Pulmonary artery endothelial cell (primary cell): ENCODE measurements around the gene CPNE6. TPM values are rescaled to one million over a fixed set of nuclear protein-coding genes. Genes with fewer than 3 reads are reported as not detected.
"Not testable (repeated sequence)": the region's sequence is repeated elsewhere in the genome, so short reads cannot be mapped to it uniquely, and the experiment has no call there.

Source experiments
- DNase-seq: peaks from one replicate; pipeline ENCODE4 v3.0.0-alpha.2; 2011; ENCODE audit warnings: low read depth, low spot score
- total RNA-seq: library from RNA; depleted of rRNA; stranded (reverse); fragments of >200 nt; gene quantifications from 2 replicates; pipeline ENCODE4 v1.2.3, GENCODE V29; 2014

CPNE6 gene
- total RNA-seq, 1 donor from 2014 or later = not detected

DNA sequence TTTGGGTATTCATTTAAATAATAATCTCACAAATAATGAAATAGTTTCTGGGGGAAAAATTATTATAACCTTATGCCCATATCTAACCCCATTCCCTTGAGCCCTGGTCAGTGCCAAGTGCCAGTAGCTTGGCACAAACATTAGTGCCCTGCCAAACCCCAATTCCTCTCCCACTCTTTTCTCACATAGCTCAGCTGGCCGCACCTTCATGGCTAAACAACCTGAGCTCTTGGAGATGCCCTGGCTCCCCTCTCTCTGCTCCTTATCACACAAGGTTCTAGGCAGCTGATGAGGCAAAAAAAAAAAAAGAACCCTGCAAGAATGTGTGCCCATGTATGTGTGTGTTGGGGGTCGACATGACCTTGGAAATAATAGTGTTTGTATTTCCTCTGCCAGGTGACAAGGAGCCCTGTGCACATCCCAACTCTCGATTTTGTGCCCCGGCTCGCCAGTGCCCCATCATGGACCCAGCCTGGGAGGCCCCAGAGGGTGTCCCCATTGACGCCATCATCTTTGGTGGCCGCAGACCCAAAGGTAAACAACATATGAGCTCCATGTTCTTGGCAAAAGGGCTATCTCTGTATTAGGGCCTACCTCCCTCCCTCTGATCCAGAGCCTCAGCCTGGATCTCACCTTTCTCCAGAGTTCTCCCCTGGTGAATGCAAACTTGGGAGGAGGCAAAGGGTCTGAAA lies 31.1 kb downstream of the CPNE6 start:
- DNase-seq = no peak

DNA sequence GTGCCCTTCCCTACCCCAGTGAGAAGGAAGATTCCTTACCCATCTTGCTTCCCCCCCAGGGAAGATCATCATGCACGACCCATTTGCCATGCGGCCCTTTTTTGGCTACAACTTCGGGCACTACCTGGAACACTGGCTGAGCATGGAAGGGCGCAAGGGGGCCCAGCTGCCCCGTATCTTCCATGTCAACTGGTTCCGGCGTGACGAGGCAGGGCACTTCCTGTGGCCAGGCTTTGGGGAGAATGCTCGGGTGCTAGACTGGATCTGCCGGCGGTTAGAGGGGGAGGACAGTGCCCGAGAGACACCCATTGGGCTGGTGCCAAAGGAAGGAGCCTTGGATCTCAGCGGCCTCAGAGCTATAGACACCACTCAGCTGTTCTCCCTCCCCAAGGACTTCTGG lies 32.1 kb downstream of the CPNE6 start:
- no peak for DNase-seq

DNA sequence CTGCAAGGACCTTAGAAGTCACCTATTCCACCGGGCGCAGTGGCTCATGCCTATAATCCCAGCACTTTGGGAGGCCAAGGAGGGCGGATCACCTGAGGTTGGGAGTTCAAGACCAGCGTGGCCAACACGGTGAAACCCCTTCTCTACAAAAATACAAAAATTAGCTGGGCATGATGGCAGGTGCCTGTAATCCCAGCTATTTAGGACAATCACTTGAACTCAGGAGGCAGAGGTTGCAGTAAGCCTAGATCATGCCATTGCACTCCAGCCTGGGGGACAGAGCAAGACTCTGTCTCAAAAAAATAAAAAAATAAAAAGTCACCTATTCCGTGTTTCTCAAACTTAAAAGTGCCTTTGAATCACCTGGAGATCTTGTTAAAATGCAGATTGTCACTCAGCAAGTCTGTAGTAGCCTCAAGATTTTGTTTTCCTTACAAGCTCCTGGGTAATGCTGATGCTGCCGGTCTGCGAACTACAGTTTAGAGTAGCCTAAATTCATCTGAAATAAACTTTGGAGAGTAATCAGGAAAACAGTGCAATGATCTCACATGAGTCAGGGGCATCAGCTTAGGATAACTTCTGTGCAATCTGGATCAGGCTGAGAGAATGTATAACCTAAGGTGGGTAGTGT lies 34.4 kb downstream of the CPNE6 start:
- DNase-seq = not testable (repeated sequence)

DNA sequence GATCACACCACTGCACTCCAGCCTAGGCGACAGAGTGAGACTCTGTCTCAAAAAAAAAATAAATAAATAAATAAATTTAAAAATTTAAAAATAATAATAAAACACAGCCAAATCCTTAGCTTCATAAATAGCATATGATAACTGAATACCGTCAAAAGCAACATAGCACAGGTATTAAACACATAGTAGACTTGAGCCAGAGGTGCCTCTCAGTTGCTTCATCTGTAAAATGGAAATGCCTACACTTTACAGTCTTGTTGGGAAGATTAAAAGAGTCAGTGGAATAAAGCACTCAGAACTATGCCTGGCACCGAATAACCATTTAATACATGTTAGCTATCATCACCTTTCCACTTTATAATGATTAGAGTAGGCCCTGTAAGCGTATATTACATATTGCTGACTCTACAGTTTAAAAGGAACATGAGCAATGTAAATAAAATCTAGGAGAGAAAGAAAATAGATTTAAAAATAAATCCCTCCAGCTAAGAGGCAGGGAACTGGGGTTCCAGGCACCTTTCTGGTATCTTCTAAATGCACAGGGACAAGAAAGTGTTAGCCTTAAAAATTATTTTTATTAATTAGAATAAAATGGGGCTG lies 35.4 kb downstream of the CPNE6 start:
- DNase-seq = no peak

DNA sequence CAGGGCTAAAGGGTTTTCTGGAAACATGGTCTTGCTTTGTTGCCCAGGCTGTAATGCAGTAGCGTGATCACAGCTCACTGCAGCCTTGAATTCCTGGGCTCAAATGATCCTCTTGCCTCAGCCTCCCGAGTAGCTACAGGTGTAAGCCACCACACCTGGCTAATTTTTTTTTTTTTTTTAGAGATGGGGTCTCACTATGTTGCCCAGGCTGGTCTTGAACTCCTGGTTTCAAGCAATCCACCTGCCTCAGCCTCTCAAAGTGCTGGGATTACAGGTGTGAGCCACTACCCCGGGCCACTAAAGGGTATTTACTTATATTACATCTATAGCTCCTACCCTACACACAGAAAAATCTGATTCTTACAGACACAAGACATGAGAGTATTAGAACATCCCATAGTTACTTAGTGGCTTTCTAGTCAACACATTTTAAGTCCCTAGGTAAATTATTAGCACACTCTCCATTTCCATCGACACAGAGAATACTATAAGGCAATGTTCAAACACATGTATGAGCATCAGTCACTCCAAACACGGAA lies 37.0 kb downstream of the CPNE6 start:
- no peak for DNase-seq

DNA sequence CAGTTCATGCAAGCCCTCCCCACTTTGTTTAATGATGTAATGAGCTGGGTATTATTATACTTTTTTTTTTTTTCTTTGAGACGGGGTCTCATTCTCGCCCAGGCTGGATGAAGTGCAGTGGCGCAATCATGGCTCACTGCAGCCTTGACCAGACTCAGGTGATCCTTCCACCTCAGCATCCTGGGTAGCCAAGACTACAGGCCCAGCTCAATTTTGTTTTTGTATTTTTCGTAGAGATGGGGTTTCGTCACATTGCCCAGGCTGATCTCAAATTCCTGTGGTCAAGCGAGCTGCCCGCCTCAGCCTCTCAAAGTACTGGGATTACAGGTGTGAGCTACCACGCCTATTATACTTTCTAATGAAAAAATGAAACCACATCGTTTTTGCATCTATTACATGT lies 38.7 kb downstream of the CPNE6 start:
- no peak for DNase-seq

DNA sequence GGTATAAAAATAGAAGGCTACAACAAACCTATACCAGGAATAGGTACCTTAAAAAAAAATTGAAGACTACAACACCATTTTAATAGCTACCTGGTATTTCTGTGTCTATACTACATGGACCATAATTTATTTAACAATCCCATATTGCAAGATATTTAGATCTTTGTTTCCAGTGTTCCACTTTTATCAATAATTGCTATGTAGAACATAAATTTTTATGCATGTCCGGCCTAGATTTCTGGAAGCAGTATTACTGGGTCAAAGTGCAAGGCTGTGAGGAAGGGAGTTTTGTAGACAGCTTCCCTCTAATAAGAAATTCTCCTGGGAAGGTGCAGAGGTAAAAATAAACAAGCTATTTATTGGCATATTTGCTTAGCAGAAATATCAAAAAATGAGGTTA lies 39.2 kb downstream of the CPNE6 start:
- no peak for DNase-seq

DNA sequence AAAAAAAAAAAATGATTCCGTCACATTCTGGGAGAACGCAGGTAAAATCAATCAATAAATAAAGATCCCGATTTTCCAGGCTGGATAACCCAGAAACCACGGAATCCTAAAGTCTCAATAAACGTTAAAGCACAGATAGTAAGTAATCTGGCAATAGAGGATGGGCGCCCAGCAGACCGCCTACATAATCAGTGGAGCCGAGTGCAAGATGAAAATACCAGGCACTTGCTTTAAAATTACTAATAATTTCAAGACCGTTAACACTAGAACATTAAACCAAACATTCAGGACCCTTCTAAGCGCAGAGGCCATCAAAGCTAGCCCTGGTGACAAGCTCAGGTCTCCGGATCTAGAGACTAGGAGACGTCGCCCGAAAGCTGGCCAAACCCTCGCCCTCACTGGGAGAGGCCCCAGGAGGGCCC lies 42.0 kb downstream of the CPNE6 start:
- no peak for DNase-seq

DNA sequence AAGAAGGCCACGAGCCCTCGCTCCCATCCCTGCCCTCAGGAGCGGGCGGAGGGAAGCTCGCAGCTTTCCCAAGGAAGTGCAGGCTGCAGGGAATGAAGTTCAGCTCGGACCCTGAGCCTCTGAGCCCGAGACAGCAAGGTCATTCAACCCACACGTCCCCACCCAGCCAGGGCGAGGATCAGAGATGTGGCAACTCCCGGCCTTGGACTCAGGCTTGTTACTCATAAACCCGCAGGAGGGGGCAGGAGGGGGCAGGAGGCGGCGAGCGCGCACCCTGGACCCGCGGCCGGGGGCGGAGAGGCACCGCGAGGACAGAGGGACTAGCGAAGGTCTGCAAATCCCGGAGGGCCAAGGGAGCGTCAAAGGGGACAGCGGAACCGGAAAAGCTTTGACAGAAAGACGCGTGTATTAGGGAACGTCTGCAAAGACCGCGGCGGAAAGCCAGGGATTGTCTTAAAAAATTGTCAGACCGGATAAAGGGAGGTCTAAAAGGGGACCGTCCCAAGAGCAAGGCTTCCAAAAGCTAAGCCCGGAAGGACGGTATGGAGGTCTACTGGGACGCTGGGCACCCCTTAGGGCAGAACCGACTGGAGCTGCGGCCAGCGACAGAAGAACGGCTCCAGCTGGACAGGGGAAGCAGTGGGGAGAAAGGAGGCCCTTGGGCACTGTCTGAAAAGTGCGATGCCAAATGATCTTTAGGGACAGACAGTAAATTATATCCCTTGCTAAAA lies 42.6 kb downstream of the CPNE6 start:
- DNase-seq = peak; percentile 40

DNA sequence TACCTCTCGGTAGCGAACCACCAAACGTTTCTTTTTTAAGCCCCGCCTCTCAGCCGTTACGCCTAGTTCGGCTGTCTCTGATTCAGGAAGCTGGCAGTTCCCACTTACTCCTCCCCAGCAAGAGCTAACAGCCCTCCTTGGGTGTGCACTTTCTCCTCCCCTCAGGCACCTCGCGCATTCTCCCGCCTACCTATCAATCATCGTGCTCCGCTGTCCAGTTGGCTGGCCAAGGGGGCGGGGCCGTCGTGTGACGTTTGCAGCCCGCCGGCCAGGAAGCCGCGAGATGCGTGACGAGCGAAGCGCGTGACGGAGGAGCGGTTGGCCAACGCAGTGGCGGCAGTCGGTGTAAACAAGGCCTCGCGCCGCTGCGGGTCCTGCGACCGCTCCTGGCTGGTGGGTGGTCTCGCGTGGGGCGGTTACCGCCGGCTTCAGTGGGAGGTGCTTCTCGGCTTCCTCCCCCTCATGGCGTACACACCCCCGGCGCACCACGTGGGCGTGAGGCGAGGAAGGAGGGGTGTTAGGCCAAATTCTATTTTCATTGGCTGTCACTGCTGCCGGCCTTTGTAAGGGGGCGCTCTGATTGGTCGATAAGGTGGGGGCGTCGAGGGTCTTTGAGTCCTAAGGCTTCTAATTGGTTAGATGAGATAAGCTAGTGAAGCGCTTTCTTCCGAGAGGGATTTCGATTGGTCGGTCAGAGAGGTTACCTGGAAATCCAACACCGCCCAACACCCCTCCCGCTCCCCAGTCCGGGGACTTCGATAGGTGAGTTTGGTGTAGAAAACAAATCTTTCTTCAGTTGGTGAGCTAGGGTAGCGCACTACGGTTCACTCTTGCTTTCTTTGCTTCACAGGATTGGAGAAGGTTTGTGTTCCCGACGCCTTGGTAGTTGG lies 43.4 kb downstream of the CPNE6 start, which contains the start of the genes DCAF11 and NRL:
Gene DCAF11 (plus strand): TSS at position 246 of the 890 bp plus-strand sequence. CDS start 818 bp downstream, outside the sequence.
Gene NRL (minus strand): TSS at position 418 of the 890 bp plus-strand sequence. CDS start 32,101 bp downstream, outside the sequence.
- DNase-seq = peak; percentile 99

DNA sequence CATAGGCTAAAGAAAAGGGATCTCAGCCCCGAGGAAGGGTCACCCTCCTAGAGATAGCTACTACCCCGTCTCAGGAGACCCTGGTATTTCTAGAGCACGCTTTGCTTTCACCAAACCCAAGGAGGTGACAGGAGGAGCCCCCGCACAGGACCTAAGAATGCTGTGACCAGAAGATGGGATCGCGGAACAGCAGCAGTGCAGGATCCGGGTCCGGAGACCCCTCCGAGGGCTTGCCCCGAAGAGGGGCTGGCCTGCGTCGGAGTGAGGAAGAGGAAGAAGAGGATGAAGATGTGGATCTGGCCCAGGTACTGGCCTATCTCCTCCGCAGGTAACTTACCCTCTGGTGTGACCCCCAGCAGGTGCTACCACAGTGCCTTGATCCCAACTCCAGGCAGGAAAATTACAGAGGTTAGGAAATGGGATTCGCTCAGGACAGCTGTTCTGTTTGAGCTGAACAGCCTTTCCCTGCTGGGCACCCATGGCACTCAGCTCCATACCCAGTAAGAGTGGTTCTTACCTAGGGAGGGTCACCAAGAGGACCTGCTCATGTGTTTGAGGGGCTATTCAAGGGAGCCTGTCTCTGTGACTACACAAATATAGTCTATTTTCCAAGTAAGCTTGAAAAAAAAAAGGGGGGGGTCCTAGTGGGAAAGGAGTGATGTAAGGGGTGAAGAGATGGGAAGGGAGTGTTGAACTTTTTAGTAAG lies 44.2 kb downstream of the CPNE6 start:
- no peak for DNase-seq

DNA sequence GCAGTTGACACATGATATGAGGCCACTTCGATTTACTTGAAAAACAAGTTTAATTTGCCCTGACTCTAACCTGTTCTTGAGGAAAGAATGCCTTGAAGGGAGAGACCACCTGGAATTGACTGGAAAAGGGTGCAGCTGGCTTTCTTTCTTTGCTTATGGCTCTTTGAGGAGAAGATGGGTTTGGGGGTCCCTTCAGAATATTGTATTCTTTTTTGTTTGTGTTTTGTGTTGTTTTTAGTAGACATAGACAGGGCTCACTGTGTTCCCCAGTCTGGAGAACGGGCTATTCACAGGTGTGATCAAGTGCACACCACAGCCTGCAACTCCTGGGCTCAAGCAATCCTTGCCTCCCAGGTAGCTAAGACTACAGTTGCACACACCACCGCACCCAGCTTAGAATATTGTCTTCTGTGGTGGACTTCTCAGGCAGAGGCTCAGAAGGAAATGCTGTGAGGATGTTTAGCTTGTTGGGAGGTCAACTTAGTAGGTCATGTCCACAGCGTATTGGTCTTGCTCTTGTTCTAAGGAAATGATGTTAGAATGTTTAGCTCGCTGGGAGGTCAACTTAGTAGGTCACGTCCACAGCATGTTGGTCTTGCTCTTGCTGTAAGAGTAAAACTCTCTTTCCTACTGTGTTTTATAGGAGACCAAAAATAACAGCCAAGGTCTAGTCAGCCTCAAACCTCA lies 44.9 kb downstream of the CPNE6 start:
- no peak for DNase-seq

DNA sequence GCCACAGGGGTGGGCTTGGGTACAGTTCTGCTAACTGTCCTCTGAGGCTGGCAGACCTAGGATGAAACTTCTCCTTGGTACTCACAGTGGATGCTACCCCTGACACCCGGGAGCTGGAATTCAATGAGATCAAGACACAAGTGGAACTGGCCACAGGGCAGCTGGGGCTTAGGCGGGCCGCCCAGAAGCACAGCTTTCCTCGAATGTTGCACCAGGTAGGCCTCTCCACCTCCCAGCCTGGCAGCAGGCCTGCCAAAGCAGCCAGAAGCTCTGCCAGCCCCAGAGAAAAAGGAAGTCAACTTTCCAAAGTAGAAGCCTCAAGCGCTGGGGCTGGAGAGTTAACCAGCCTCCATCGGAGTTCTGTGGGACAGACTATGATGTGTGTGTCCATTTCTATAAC lies 45.8 kb downstream of the CPNE6 start:
- no peak for DNase-seq

DNA sequence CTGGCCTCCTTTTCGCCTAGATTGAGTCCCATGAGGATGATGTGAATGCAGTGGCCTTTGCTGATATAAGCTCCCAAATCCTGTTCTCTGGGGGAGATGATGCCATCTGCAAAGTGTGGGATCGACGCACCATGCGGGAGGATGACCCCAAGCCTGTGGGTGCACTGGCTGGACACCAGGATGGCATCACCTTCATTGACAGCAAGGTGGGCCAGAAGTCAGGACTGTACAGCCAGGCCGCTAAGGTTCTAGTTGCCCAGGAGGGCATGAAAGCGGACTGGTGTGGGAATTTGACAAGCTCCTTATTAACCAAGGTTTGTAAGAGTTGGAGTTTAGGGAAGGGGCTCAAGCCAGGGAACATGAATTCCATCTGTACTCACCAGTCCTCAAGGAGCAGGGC lies 48.3 kb downstream of the CPNE6 start:
- no peak for DNase-seq

DNA sequence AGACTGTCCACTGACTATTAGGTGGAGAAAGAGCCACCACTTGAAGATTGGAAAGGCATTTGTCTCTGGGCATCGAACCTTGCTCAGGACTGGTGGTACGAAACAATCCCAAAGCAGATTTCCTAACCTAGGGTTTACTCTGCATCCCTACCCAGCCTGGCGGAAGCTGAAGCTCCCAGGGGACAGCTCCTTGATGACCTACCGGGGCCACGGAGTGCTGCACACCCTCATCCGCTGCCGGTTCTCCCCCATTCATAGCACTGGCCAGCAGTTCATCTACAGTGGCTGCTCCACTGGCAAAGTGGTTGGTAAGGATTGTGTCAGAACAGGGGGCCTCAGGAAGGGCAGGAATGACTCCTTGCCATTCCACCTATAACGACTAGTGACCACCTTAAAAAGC lies 49.8 kb downstream of the CPNE6 start:
- no peak for DNase-seq

DNA sequence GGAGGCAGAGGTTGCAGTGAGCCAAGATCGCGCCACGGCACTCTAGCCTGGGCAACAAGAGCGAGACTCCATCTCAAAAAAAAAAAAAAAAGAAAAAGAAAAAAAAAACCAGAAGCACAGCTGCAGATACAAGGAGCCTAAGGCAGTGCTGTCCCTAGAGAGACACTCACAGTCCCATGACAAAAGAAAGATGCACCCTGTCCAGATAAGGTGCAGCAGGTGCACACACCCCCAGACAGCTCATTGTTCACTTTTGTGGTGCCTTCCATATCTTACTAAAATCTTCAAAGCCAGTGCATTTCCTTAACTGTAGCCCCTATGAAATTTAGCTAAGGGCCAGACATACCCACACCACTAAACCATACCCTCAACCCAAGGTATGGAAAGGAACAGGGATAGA lies 51.1 kb downstream of the CPNE6 start:
- no peak for DNase-seq

DNA sequence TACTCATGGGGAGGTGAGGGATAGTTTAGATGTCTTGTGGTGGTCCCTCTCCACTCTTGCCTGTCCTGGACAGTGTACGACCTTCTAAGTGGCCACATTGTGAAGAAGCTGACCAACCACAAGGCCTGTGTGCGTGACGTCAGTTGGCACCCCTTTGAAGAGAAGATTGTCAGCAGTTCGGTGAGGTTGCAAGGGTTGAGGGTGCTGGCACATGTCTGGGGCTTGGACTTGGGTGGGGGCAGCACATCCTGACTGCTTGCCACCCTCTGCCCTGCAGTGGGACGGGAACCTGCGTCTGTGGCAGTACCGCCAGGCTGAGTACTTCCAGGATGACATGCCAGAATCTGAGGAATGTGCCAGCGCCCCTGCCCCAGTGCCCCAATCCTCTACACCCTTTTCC lies 51.5 kb downstream of the CPNE6 start:
- DNase-seq = no peak

DNA sequence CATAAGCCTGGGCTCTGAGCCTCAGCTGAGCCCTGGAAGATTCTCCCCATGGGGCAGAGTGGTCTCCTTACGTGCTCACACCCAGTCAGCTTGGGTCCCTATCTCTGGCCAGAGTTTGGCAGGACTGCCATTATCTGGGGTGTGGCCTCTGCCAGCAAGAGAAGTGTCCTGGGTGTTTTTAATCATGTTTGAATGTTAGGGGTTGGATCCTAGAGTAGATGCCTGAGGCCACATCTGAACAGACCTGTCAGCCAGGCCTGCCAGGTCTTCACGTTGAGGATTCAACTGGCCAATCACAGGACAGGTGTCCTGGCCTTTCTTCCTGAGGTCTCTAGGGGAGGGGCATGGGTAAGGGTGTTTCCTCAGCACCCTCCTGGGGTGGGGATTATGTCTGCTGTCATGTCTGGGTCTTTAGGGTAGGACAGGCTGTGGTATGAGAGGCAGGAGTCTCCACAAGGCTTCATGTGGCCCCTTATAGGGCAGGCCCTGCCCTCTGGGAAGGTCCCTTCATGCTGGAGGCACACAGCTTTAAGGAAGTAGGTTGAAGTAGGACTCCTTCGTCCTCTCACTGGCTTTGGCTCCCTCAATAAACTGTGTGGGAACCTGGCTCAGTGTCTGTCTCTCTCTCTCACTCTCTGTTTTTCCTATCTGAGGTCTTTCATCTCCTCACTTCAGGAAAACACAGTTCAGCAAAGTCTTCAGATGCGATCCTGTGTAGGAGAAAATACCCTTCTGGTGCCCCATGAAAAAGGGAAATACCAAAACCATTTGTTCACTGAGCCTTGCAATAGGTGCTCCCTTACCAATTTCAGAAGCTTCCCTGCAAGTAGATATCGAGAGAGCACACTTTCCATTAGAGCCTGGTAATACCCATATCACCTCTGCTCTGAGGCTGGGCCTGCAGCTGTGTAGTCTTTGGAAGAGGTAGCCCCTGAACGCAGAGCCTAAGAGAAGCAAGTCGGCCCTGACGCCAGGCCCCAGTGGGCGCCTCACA lies 52.4 kb downstream of the CPNE6 start:
- no peak for DNase-seq
